WTC11 (cell line): Measurements from ENCODE around the gene GXYLT2.

Source experiments
- CREB1 ChIP-seq: sonication (generic); formaldehyde crosslinking; IDR thresholded peaks from 2 replicates; pipeline ENCODE4 v1.8.0; 2023; ENCODE audit warnings: mild to moderate bottlenecking, missing genetic modification reagents
- CREM ChIP-seq: sonication (generic); formaldehyde crosslinking; IDR thresholded peaks from 2 replicates; pipeline ENCODE4 v1.8.1; 2022; ENCODE audit warnings: mild to moderate bottlenecking, missing genetic modification reagents, moderate library complexity
- IRF2 ChIP-seq: sonication (generic); formaldehyde crosslinking; IDR thresholded peaks from 2 replicates; pipeline ENCODE4 v1.8.0; 2022; ENCODE audit warnings: low read depth, missing genetic modification reagents, borderline replicate concordance
- NFYB ChIP-seq: sonication (generic); formaldehyde crosslinking; conservative IDR thresholded peaks from 2 replicates; pipeline ENCODE4 v1.8.0; 2022; ENCODE audit warnings: low read depth, missing genetic modification reagents
- TF ChIP-seq, protein P1 (sequence below): sonication (generic); formaldehyde crosslinking; IDR thresholded peaks from 2 replicates; pipeline ENCODE4 v1.8.0; 2022; ENCODE audit warnings: mild to moderate bottlenecking, missing genetic modification reagents
- TF ChIP-seq, protein P2 (sequence below): fragments of 200-600 bp; IDR thresholded peaks from 2 replicates; pipeline ENCODE4 v1.8.0; 2022; ENCODE audit warnings: antibody characterized with exemption

DNA sequence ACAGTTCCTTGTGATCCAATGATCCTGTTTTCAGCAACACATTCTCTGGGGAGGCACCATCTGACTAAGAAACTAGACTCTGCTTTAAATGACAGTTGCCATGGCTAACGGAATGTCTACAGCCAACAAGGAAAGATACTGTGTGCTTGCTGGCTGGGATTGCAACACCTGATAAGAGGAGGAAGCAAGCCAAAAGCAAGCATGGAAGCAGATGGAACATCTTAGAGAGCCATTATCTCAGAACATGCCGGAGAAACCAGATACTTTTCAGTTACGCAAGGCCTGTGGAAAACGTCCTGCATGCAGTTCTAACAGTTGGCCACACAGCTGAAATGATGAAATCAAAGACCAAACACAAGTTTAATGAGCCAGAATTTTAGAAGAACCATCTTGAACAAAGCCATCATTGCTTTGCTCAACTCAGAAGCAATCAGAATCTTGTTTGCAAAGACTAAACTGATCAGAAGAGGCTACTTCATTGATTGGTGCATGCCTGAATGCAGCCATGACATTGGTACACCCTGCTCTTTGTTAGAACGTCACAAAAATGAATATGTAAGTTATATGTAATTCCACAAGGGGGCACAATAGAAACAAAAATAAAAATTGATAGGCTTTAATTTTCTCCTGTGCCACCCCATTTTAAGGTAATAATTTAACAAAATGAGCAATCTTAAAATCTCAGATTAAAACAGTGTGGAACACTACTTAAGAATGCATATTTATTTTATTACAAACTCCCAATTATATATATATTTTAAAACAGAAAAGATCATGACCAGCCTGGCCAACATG lies 50.8 kb downstream of the GXYLT2 start:
- TF ChIP-seq, protein P1, sequence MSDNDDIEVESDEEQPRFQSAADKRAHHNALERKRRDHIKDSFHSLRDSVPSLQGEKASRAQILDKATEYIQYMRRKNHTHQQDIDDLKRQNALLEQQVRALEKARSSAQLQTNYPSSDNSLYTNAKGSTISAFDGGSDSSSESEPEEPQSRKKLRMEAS (CRISPR knock-in tag), result no peak
- TF ChIP-seq, protein P2, sequence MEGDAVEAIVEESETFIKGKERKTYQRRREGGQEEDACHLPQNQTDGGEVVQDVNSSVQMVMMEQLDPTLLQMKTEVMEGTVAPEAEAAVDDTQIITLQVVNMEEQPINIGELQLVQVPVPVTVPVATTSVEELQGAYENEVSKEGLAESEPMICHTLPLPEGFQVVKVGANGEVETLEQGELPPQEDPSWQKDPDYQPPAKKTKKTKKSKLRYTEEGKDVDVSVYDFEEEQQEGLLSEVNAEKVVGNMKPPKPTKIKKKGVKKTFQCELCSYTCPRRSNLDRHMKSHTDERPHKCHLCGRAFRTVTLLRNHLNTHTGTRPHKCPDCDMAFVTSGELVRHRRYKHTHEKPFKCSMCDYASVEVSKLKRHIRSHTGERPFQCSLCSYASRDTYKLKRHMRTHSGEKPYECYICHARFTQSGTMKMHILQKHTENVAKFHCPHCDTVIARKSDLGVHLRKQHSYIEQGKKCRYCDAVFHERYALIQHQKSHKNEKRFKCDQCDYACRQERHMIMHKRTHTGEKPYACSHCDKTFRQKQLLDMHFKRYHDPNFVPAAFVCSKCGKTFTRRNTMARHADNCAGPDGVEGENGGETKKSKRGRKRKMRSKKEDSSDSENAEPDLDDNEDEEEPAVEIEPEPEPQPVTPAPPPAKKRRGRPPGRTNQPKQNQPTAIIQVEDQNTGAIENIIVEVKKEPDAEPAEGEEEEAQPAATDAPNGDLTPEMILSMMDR, result no peak; the same call in 1 of the 2 replicates
- TF ChIP-seq CREM (CRISPR knock-in tag) (no peak), NFYB (CRISPR knock-in tag) (no peak), CREB1 (CRISPR knock-in tag) (no peak), IRF2 (no peak)
